Mesenchymal stem cell (in vitro differentiated cells and primary cell): ENCODE data around the gene ZZZ3. TPM values are rescaled to one million over a fixed set of nuclear protein-coding genes. Genes with fewer than 3 reads are reported as not detected.

ENCODE experiments used
- DNase-seq: peaks from one replicate; pipeline ENCODE4 v3.0.0-alpha.2; 2013
- H2AFZ ChIP-seq: one replicate; pipeline ENCODE4 v1.6.1; 2013; ENCODE audit warnings: low read depth, mild to moderate bottlenecking, control low read depth, inconsistent platforms, low read length, moderate library complexity
- H2AK5ac ChIP-seq: 2 replicates; pipeline ENCODE4 v1.6.1; 2013; ENCODE audit warnings: low read length, moderate library complexity, mild to moderate bottlenecking, inconsistent platforms; ENCODE audit not compliant: severe bottlenecking
- H2BK120ac ChIP-seq: one replicate; pipeline ENCODE4 v1.6.1; 2013; ENCODE audit warnings: low read depth, mild to moderate bottlenecking, inconsistent platforms, low read length, moderate library complexity
- H2BK12ac ChIP-seq, 2 experiments: one replicate each; pipeline ENCODE4 v1.6.1; 2013; ENCODE audit warnings: inconsistent platforms in 2 of 2, low read length in 2 of 2, mild to moderate bottlenecking in 2 of 2, moderate library complexity in 2 of 2, control low read depth in 1 of 2
- H2BK15ac ChIP-seq: one replicate; pipeline ENCODE4 v1.6.1; 2013; ENCODE audit warnings: mild to moderate bottlenecking, low read depth, inconsistent platforms; ENCODE audit not compliant: poor library complexity, severe bottlenecking
- H2BK5ac ChIP-seq: 2 replicates; pipeline ENCODE4 v1.6.1; 2013; ENCODE audit warnings: low read depth, mild to moderate bottlenecking, low read length, control low read depth, inconsistent platforms; ENCODE audit not compliant: poor library complexity, severe bottlenecking
- H3K14ac ChIP-seq, 2 experiments: one replicate each; pipeline ENCODE4 v1.6.1; 2013; ENCODE audit warnings: inconsistent platforms in 2 of 2, low read length in 2 of 2, control low read depth in 1 of 2, mild to moderate bottlenecking in 1 of 2, moderate library complexity in 1 of 2
- H3K18ac ChIP-seq, 2 experiments: one replicate each; pipeline ENCODE4 v1.6.1; 2013; ENCODE audit warnings: inconsistent platforms in 2 of 2, low read length in 2 of 2, control low read depth in 1 of 2, low read depth in 1 of 2, mild to moderate bottlenecking in 1 of 2
- H3K23ac ChIP-seq, 2 experiments: one replicate each; pipeline ENCODE4 v1.6.1; 2013; ENCODE audit warnings: inconsistent platforms in 2 of 2, low read length in 2 of 2, mild to moderate bottlenecking in 2 of 2, moderate library complexity in 2 of 2, control low read depth in 1 of 2
- H3K27ac ChIP-seq: 2 replicates; pipeline ENCODE4 v1.5.1; 2013; ENCODE audit warnings: mild to moderate bottlenecking, moderate library complexity, low read length, control low read depth, inconsistent platforms; ENCODE audit not compliant: poor library complexity, severe bottlenecking
- H3K27me3 ChIP-seq, 2 experiments: 2 replicates each; pipeline versions ENCODE4 v1.6.1 to v1.7.0; 2013; ENCODE audit warnings: low read length in 2 of 2, mild to moderate bottlenecking in 2 of 2, moderate library complexity in 2 of 2, control low read depth in 1 of 2, inconsistent platforms in 1 of 2; ENCODE audit not compliant: control insufficient read depth in 1 of 2, insufficient read depth in 1 of 2
- H3K36me3 ChIP-seq, 2 experiments: 2 replicates each; pipeline versions ENCODE4 v1.6.1 to v1.7.0; 2013; ENCODE audit warnings: low read length in 2 of 2, control low read depth in 1 of 2, inconsistent platforms in 1 of 2, low read depth in 1 of 2, mild to moderate bottlenecking in 1 of 2; ENCODE audit not compliant: insufficient read depth in 2 of 2, control insufficient read depth in 1 of 2
- H3K4ac ChIP-seq, 2 experiments: one replicate each; pipeline ENCODE4 v1.6.1; 2013; ENCODE audit warnings: inconsistent platforms in 2 of 2, low read length in 2 of 2, mild to moderate bottlenecking in 2 of 2, moderate library complexity in 2 of 2, control low read depth in 1 of 2, low read depth in 1 of 2
- H3K4me1 ChIP-seq: 2 replicates; pipeline ENCODE4 v1.6.1; 2013; ENCODE audit warnings: low read depth, low read length, control low read depth; ENCODE audit not compliant: control insufficient read depth, insufficient read depth
- H3K4me2 ChIP-seq: 2 replicates; pipeline ENCODE4 v1.6.1; 2013; ENCODE audit warnings: low read length, mild to moderate bottlenecking, inconsistent platforms; ENCODE audit not compliant: poor library complexity, severe bottlenecking
- H3K4me3 ChIP-seq, 2 experiments: 2 replicates each; pipeline versions ENCODE4 v1.5.1 to v1.7.0; 2013; ENCODE audit warnings: low read length in 2 of 2, mild to moderate bottlenecking in 2 of 2, control low read depth in 1 of 2, low read depth in 1 of 2; ENCODE audit not compliant: insufficient read depth in 1 of 2
- H3K79me1 ChIP-seq: replicated peaks from 2 replicates; pipeline ENCODE4 v1.6.1; 2013; ENCODE audit warnings: mild to moderate bottlenecking, control low read depth, low read length, inconsistent platforms; ENCODE audit not compliant: poor library complexity, severe bottlenecking
- H3K9ac ChIP-seq: 2 replicates; pipeline ENCODE4 v1.7.0; 2013; ENCODE audit warnings: mild to moderate bottlenecking, low read length, moderate library complexity
- H3K9me3 ChIP-seq: 2 replicates; pipeline ENCODE4 v1.7.0; 2013; ENCODE audit warnings: mild to moderate bottlenecking, low read length; ENCODE audit not compliant: control insufficient read depth
- H4K8ac ChIP-seq: one replicate; pipeline ENCODE4 v1.6.1; 2013; ENCODE audit warnings: inconsistent platforms, mild to moderate bottlenecking, low read length, moderate library complexity
- H4K91ac ChIP-seq: one replicate; pipeline ENCODE4 v1.6.1; 2013; ENCODE audit warnings: mild to moderate bottlenecking, low read length, inconsistent platforms
- WGBS: methylation state at CpG from one replicate; pipeline ENCODE4 v1.1.7; 2013; ENCODE audit warnings: mixed read lengths; 5-methylcytosine and 5-hydroxymethylcytosine counted together
- polyA plus RNA-seq, 2 experiments: library from polyadenylated mRNA; stranded (reverse); fragments of 200-250 nt; gene quantifications; one replicate each; pipeline ENCODE4 v1.2.3, GENCODE V29; 2013

ZZZ3 gene
- 23.9 TPM for polyA plus RNA-seq (2013, experiment 1 of 2)
- 24.7 TPM for polyA plus RNA-seq (2013, experiment 2 of 2)

- peak within 1 kb of the TSS; percentile 95 for H3K9ac ChIP-seq
- peaks cover 8% of the 10 kb centered on the region for H3K4me1 ChIP-seq
- peak within 1 kb of the TSS; percentile 99 for H2BK15ac ChIP-seq
- no peaks in the 10 kb centered on the region for H3K9me3 ChIP-seq
- peak within 1 kb of the TSS in 1 of 2 experiments; percentile 98 for H3K23ac ChIP-seq
- peak within 1 kb of the TSS; percentile 86 to 100 for H3K14ac ChIP-seq
- peak within 1 kb of the TSS; percentile 99 for H4K91ac ChIP-seq
- peak within 1 kb of the TSS; percentile 100 for H2BK5ac ChIP-seq
- peak within 1 kb of the TSS; percentile 97 to 100 for H3K18ac ChIP-seq
- H2AK5ac ChIP-seq, result peak within 1 kb of the TSS; percentile 14
- H3K27me3 ChIP-seq, result no peaks in the 10 kb centered on the region
- peaks cover 2% of the 10 kb centered on the region for H3K79me1 ChIP-seq
- peak within 1 kb of the TSS; percentile 95 for H2AFZ ChIP-seq
- WGBS, result under 1% methylated on average over 52 of the region's 56 CpGs
- peak within 1 kb of the TSS; percentile 100 for H4K8ac ChIP-seq
- H2BK120ac ChIP-seq, result peak within 1 kb of the TSS; percentile 100
- H3K36me3 ChIP-seq, result peaks cover 0 to 8% of the 10 kb centered on the region in 2 experiments
- peak within 1 kb of the TSS; percentile 98 to 100 for H3K4ac ChIP-seq
- H2BK12ac ChIP-seq, result peak within 1 kb of the TSS; percentile 28 to 83
- H3K27ac ChIP-seq, result peak within 1 kb of the TSS; percentile 98
- H3K4me2 ChIP-seq, result peak within 1 kb of the TSS; percentile 82
- H3K4me3 ChIP-seq, result peak within 1 kb of the TSS; percentile 85
- DNase-seq, result peak; percentile 97
Measured at GRCh38 chr1:77682460-77683159, at the start of gene ZZZ3. Gene ZZZ3, minus strand, starts transcription at chr1:77682658. Its CDS starts 49,304 bp downstream, at chr1:77633354.

DNA sequence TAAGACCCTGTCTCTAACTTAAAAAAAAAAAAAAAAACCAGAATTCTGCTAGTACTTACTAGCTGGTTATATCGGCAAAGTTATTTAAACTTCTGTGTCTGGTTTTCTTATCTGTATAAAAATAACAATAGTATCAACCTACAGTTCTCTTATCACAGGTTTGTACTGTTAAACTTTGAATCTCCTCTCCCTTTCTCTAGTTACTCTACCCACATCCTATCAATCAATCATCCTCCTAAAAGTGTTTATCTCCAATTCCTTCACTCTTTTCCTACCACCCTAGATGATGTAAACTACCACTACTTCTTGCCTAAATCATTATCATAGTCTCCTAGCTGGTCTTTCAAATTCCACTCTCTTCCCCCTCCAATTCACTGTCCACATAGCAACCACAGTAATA, 49.6 kb upstream of the ZZZ3 start:
- no peak for DNase-seq
- Histone ChIP-seq H3K27ac (no peak overlapping the region), H3K9me3 (no peaks in the 10 kb centered on the region), H2BK15ac (no peak overlapping the region), H4K91ac (no peak overlapping the region), H4K8ac (no peak overlapping the region), H3K36me3 (peaks cover 15 to 90% of the 10 kb centered on the region in 2 experiments), H2BK5ac (no peak overlapping the region), H3K79me1 (peaks cover 17% of the 10 kb centered on the region), H3K4me2 (no peak overlapping the region), H3K4me3 (no peak overlapping the region), H2AFZ (no peak overlapping the region), H3K9ac (no peak overlapping the region), H3K18ac (no peak overlapping the region), H2AK5ac (no peak overlapping the region), H3K4ac (no peak overlapping the region), H2BK120ac (no peak overlapping the region), H3K27me3 (no peaks in the 10 kb centered on the region), H3K4me1 (no peaks in the 10 kb centered on the region), H3K14ac (no peak overlapping the region), H2BK12ac (no peak overlapping the region), H3K23ac (no peak overlapping the region)
- WGBS, result no CpG with 5 or more reads among the region's 1 CpG

DNA sequence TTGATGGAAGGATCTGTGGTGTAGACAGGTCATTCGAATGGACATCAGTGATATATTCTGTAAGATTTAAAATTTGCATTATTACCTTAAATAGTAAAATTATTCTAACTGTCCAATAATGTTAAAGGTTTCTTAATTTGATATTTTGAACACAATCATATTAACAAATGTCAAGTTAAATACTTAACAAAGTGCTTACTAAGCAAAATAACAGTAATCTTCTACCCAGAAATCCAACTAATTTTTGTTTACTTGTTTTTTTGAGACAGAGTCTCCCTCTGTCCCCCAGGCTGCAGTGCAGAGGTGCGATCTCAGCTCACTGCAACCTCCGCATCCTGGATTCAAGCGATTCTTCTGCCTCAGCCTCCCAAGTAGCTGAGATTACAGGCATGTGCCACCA, 43.2 kb upstream of the ZZZ3 start:
- Histone ChIP-seq H4K8ac (no peak overlapping the region), H3K9ac (no peak overlapping the region), H2BK5ac (no peak overlapping the region), H3K27ac (no peak overlapping the region), H3K4ac (no peak overlapping the region), H3K36me3 (peaks cover 18 to 99% of the 10 kb centered on the region in 2 experiments), H3K18ac (no peak overlapping the region), H3K27me3 (no peaks in the 10 kb centered on the region), H2AK5ac (no peak overlapping the region), H3K79me1 (peaks cover 9% of the 10 kb centered on the region), H2BK12ac (no peak overlapping the region), H3K14ac (no peak overlapping the region), H2BK120ac (no peak overlapping the region), H3K4me2 (no peak overlapping the region), H3K9me3 (no peaks in the 10 kb centered on the region), H2BK15ac (no peak overlapping the region), H4K91ac (no peak overlapping the region), H3K4me1 (no peaks in the 10 kb centered on the region), H3K23ac (no peak overlapping the region), H3K4me3 (no peak overlapping the region), H2AFZ (no peak overlapping the region)
- 97% methylated on average over 3 of the region's 4 CpGs for WGBS
- DNase-seq, result no peak

- Histone ChIP-seq H4K91ac (no peak overlapping the region), H3K14ac (no peak overlapping the region), H3K9me3 (no peaks in the 10 kb centered on the region), H2AFZ (no peak overlapping the region), H3K4me1 (no peaks in the 10 kb centered on the region), H3K23ac (no peak overlapping the region), H3K27me3 (no peaks in the 10 kb centered on the region), H2AK5ac (no peak overlapping the region), H3K4me2 (no peak overlapping the region), H2BK120ac (no peak overlapping the region), H3K36me3 (peaks cover 16 to 92% of the 10 kb centered on the region in 2 experiments), H3K27ac (no peak overlapping the region), H3K4me3 (no peak overlapping the region), H2BK12ac (no peak overlapping the region), H3K18ac (no peak overlapping the region), H3K4ac (no peak overlapping the region), H2BK5ac (no peak overlapping the region), H4K8ac (no peak overlapping the region), H3K79me1 (peaks cover 11% of the 10 kb centered on the region), H2BK15ac (no peak overlapping the region), H3K9ac (no peak overlapping the region)
- no peak for DNase-seq
- WGBS, result 100% methylated on average over 1 of the region's 2 CpGs
Measured at GRCh38 chr1:77718181-77718580, 35.7 kb upstream of the ZZZ3 start.
